RWPE1 (cell line): Measurements from ENCODE around the gene PPP1CA.

Experiments
- CTCF ChIA-PET: fragments of 350-600 bp; sonication (Branson Sonifier 250); formaldehyde crosslinking; extraction: SDS; loops from one replicate; lab custom pipeline; 2021; lab: Yijun Ruan, JAX
- POLR2A ChIA-PET: fragments of 400-600 bp; formaldehyde crosslinking; extraction: SDS; loops from one replicate; lab custom pipeline; 2020; ENCODE audit warnings: antibody characterized with exemption; ENCODE audit not compliant: low non-redundant PET; lab: Yijun Ruan, JAX
- DNase-seq: peaks from one replicate; pipeline ENCODE4 v3.0.0; 2012; ENCODE audit warnings: low spot score
- H3K27ac ChIP-seq: fragments of 450-650 bp; 2 replicates; pipeline ENCODE4 v1.5.1; 2017
- TF ChIP-seq, protein P1 (sequence below): fragments of 450-650 bp; conservative IDR thresholded peaks from 2 replicates; pipeline ENCODE4 v1.5.1; 2017; ENCODE audit warnings: low read depth, mild to moderate bottlenecking

Gene PPP1CA

GRCh38 chr11:67398661-67399563 is 2.7 kb downstream of the PPP1CA start:
- TF ChIP-seq, protein P1, sequence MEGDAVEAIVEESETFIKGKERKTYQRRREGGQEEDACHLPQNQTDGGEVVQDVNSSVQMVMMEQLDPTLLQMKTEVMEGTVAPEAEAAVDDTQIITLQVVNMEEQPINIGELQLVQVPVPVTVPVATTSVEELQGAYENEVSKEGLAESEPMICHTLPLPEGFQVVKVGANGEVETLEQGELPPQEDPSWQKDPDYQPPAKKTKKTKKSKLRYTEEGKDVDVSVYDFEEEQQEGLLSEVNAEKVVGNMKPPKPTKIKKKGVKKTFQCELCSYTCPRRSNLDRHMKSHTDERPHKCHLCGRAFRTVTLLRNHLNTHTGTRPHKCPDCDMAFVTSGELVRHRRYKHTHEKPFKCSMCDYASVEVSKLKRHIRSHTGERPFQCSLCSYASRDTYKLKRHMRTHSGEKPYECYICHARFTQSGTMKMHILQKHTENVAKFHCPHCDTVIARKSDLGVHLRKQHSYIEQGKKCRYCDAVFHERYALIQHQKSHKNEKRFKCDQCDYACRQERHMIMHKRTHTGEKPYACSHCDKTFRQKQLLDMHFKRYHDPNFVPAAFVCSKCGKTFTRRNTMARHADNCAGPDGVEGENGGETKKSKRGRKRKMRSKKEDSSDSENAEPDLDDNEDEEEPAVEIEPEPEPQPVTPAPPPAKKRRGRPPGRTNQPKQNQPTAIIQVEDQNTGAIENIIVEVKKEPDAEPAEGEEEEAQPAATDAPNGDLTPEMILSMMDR: no peak
- peak overlapping the region; percentile 94 for H3K27ac ChIP-seq
- ChIA-PET POLR2A (no interaction called here), CTCF (interaction anchor here (0.6 kb wide), 1 partner anchor 28 kb away, joined by 6 read pairs; no protein-coding TSS in a partner anchor)
- DNase-seq: no peak

DNA sequence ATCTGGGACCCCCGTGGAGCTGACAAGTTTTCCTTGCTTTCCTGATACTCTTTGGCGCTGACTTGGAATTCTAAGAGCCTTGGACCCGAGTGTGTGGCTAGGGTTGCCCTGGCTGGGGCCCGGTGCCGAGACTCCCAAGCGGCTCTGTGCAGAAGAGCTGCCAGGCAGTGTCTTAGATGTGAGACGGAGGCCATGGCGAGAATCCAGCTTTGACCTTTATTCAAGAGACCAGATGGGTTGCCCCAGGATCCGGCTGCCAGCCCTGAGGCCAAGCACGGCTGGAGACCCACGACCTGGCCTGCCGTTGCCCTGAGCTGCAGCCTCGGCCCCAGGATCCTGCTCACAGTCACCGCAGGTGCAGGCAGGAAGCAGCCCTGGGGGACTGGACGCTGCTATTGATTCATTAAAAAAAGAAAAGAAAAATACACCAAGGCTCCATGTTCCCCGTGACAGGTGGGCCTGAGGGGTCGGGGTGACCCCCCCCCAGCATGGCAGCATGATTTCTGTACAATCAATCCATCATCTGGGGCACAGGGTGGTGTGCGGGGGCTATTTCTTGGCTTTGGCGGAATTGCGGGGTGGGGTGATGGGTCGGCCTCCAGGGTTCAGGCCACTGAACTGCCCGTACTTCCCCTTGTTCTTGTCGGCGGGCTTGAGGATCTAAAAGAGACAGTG is 3.5 kb downstream of the PPP1CA start:
- ChIA-PET CTCF (no interaction called here), POLR2A (no interaction called here)

GRCh38 chr11:67397536-67397935 is 4.1 kb downstream of the PPP1CA start:
- ChIA-PET POLR2A (no interaction called here), CTCF (no interaction called here)
- no peak for DNase-seq
- peak overlapping the region; percentile 94 for H3K27ac ChIP-seq
- TF ChIP-seq, protein P1: no peak

More for the DNA sequence above, 3.5 kb downstream of the PPP1CA start:
- TF ChIP-seq, protein P1: no peak
- peak overlapping the region; percentile 94 for H3K27ac ChIP-seq
- no peak for DNase-seq

GRCh38 chr11:67396587-67397389 is 4.9 kb downstream of the PPP1CA start:
- ChIA-PET POLR2A (no interaction called here), CTCF (interaction anchor here (1.6 kb wide), 1 partner anchor 14 kb away, joined by 4 read pairs; no protein-coding TSS in a partner anchor)
- TF ChIP-seq, protein P1: no peak
- H3K27ac ChIP-seq: peak overlapping the region; percentile 94
- DNase-seq: no peak

DNA sequence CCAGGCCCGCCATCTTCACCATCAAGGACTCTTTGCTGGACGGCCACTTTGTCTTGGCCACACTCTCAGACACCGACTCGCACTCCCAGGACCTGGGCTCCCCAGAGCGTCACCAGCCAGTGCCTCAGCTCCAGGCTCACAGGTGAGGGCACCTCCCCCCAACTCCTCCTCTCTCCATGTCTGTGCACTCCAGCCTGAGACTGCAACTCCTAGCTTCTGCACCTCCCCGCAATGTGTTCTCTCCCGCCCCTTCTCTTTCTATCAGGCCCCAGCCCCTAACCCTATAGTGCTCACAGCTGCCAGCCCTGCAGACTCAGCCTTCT is 5.4 kb downstream of the PPP1CA start:
- ChIA-PET POLR2A (no interaction called here), CTCF (interaction anchor here (1.6 kb wide), 1 partner anchor 14 kb away, joined by 4 read pairs; no protein-coding TSS in a partner anchor)
- TF ChIP-seq, protein P1: no peak
- DNase-seq: no peak
- H3K27ac ChIP-seq: peak overlapping the region; percentile 94
